ENCODE measurements around the gene ESD.

- TF ChIP-seq CTCF (IDR thresholded peaks at IDR 0.05) (no peak), POLR2A (IDR thresholded peaks at IDR 0.05) (no peak)
Measured at GRCh38 chr13:46747031-46747820, 49.7 kb downstream of the ESD start.
